Measurements from ENCODE around the gene SLC5A11. TPM values are rescaled to one million over a fixed set of nuclear protein-coding genes. Genes with fewer than 3 reads are reported as not detected.
A peak's percentile ranks its signal among the peaks of the same experiment; 100 is the strongest.

SLC5A11 gene, protein sequence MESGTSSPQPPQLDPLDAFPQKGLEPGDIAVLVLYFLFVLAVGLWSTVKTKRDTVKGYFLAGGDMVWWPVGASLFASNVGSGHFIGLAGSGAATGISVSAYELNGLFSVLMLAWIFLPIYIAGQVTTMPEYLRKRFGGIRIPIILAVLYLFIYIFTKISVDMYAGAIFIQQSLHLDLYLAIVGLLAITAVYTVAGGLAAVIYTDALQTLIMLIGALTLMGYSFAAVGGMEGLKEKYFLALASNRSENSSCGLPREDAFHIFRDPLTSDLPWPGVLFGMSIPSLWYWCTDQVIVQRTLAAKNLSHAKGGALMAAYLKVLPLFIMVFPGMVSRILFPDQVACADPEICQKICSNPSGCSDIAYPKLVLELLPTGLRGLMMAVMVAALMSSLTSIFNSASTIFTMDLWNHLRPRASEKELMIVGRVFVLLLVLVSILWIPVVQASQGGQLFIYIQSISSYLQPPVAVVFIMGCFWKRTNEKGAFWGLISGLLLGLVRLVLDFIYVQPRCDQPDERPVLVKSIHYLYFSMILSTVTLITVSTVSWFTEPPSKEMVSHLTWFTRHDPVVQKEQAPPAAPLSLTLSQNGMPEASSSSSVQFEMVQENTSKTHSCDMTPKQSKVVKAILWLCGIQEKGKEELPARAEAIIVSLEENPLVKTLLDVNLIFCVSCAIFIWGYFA
- total RNA-seq, result 1.2 and 2.2 TPM in 2 replicates
- 0.44 and 1.7 TPM in 2 replicates for polyA plus RNA-seq

DNA sequence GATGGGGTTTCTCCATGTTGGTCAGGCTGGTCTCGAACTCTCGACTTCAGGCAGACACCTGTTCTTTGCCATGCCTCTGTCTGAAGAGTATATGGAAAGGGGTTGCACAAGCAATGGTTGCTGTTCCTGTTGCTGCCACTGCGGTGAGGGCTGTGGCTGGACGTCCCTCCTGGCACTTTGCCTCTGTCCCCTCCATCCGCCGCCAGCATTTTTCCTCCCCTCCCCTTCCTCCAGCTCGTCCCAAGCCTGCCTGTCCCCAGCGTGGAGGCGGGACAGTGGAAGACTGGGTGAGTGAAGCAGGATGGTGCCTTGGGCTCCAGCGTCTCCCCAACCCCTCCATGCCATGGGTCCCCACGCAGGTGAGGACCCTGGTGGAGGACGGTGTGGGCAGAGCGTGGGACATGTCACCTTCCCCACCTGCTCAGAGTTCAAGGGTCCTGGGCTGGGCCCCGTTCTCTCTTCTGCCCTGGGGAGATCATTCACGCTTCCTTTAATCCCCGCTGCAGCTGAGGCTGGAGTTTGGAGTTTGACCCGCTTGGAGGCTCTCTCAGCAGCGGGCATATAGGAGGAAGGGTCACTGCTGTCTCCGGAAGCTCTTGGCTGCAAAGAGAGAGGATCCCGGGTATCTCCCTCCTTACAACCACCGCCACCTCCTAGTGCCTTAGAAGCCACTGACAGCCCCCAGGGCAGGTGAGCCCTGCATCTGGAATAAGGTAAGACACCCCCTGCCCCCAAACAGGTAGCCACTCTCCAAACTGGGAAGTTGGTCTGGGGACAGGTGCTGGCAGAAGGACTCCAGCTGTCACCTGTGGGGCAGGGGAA, at the start of gene SLC5A11:
Gene SLC5A11 (plus strand): TSS at position 238 of the 822 bp plus-strand sequence. CDS start 12,681 bp downstream, outside the sequence.
- peak within 1 kb of the TSS; percentile 36 for H3K4me2 ChIP-seq
- H4K20me1 ChIP-seq (ENCODE audit: insufficient read depth, poor library complexity, severe bottlenecking), result no peaks in the 10 kb centered on the region
- H3K9me3 ChIP-seq (ENCODE audit: low read depth), result no peaks in the 10 kb centered on the region
- peak within 1 kb of the TSS; percentile 56 for H3K27ac ChIP-seq
- H2AFZ ChIP-seq, result no peak within 1 kb of the TSS
- no peaks in the 10 kb centered on the region for H3K79me2 ChIP-seq
- H3K36me3 ChIP-seq (replicated peaks; ENCODE audit: insufficient read depth, low read depth), result no peaks in the 10 kb centered on the region
- WGBS (ENCODE audit: low lambda C conversion rate, missing lambda C conversion rate), result 72% methylated on average over 21 of the region's 21 CpGs
- DNase-seq (ENCODE audit: low spot score), result no peak
- H3K4me1 ChIP-seq (ENCODE audit: insufficient read depth), result peaks cover 3% of the 10 kb centered on the region
- TF ChIP-seq EZH2 (IDR thresholded peaks at IDR 0.05; ENCODE audit: borderline replicate concordance), result no peak
- TF ChIP-seq, protein P1, sequence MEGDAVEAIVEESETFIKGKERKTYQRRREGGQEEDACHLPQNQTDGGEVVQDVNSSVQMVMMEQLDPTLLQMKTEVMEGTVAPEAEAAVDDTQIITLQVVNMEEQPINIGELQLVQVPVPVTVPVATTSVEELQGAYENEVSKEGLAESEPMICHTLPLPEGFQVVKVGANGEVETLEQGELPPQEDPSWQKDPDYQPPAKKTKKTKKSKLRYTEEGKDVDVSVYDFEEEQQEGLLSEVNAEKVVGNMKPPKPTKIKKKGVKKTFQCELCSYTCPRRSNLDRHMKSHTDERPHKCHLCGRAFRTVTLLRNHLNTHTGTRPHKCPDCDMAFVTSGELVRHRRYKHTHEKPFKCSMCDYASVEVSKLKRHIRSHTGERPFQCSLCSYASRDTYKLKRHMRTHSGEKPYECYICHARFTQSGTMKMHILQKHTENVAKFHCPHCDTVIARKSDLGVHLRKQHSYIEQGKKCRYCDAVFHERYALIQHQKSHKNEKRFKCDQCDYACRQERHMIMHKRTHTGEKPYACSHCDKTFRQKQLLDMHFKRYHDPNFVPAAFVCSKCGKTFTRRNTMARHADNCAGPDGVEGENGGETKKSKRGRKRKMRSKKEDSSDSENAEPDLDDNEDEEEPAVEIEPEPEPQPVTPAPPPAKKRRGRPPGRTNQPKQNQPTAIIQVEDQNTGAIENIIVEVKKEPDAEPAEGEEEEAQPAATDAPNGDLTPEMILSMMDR (IDR thresholded peaks at IDR 0.05; ENCODE audit: poor library complexity), result no peak
- no peak within 1 kb of the TSS for H3K4me3 ChIP-seq
- no peaks in the 10 kb centered on the region for H3K27me3 ChIP-seq
- no peaks in the 10 kb centered on the region for H3K9me2 ChIP-seq (replicated peaks; ENCODE audit: insufficient read depth)

DNA sequence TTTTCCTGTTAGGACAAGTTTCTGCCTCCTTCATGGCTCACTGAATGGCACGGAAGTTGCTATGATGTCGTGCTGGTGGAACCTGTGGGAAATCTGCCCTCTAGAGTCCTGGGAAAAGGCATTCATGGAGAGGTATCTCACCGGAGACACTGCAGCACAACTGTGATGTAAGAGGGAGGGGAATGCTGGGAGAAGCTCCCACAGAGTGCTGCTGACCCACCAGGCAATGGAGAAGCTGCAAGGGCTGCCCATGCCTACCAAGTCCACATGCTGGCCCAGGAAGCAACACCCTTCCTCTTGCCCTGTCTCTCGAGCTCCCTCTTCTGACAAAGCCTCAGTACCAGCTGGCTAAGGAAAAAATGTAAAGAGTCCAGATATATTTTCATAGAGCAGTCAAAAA, 45.2 kb upstream of the SLC5A11 start:
- Histone ChIP-seq H3K4me3 (no peak overlapping the region), H3K9me3 (ENCODE audit: low read depth) (no peaks in the 10 kb centered on the region), H3K9me2 (replicated peaks; ENCODE audit: insufficient read depth) (no peaks in the 10 kb centered on the region), H3K27me3 (no peaks in the 10 kb centered on the region), H3K4me2 (no peak overlapping the region), H2AFZ (no peak overlapping the region), H3K27ac (no peak overlapping the region), H4K20me1 (ENCODE audit: insufficient read depth, poor library complexity, severe bottlenecking) (no peaks in the 10 kb centered on the region), H3K4me1 (ENCODE audit: insufficient read depth) (peaks cover 3% of the 10 kb centered on the region), H3K79me2 (no peaks in the 10 kb centered on the region), H3K36me3 (replicated peaks; ENCODE audit: insufficient read depth, low read depth) (peaks cover 7% of the 10 kb centered on the region)
- TF ChIP-seq EZH2phosphoT487 (IDR thresholded peaks at IDR 0.05; ENCODE audit: low read depth, severe bottlenecking, unreplicated experiment) (no peak), EZH2 (IDR thresholded peaks at IDR 0.05; ENCODE audit: borderline replicate concordance) (no peak)
- TF ChIP-seq, protein P1 (IDR thresholded peaks at IDR 0.05; ENCODE audit: poor library complexity), result peak; percentile 4
- no peak for DNase-seq (ENCODE audit: low spot score)
- 71% methylated on average over 4 of the region's 4 CpGs for WGBS (ENCODE audit: low lambda C conversion rate, missing lambda C conversion rate)

DNA sequence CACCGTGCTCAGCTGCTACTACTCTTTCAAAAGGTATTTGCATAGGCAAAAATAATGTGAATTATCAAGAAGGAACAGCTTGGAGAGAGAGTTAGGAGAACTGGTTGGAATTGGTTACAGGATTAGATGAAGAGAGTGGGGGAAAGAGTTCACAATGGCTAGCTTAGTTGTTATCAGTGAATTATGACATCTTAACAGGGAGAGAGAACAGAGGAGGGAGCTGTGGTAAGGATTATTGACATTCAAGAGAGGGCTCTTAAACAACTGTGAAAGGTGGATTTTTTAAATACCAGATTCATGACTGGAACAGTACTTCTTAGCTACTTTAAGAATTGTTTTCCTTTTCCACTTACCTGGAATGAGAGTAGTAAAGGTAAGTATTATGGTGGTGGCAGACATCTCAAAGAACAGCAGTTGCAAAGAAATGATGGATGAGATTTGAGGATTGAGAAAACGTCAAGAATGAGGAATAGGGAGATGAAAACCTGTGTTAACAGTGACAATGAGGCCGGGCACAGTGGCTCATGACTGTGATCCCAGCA, 43.9 kb upstream of the SLC5A11 start:
- no peak overlapping the region for H3K4me2 ChIP-seq
- peaks cover 3% of the 10 kb centered on the region for H3K4me1 ChIP-seq (ENCODE audit: insufficient read depth)
- H3K4me3 ChIP-seq, result no peak overlapping the region
- H3K27ac ChIP-seq, result no peak overlapping the region
- no peaks in the 10 kb centered on the region for H3K27me3 ChIP-seq
- H2AFZ ChIP-seq, result no peak overlapping the region
- DNase-seq (ENCODE audit: low spot score), result no peak
- 79% methylated on average over 3 of the region's 3 CpGs for WGBS (ENCODE audit: low lambda C conversion rate, missing lambda C conversion rate)
- TF ChIP-seq EZH2 (IDR thresholded peaks at IDR 0.05; ENCODE audit: borderline replicate concordance) (no peak), EZH2phosphoT487 (IDR thresholded peaks at IDR 0.05; ENCODE audit: low read depth, severe bottlenecking, unreplicated experiment) (no peak)
- TF ChIP-seq, protein P1 (IDR thresholded peaks at IDR 0.05; ENCODE audit: poor library complexity), result no peak
- no peaks in the 10 kb centered on the region for H3K79me2 ChIP-seq
- no peaks in the 10 kb centered on the region for H3K9me3 ChIP-seq (ENCODE audit: low read depth)
- no peaks in the 10 kb centered on the region for H4K20me1 ChIP-seq (ENCODE audit: insufficient read depth, poor library complexity, severe bottlenecking)
- peaks cover 7% of the 10 kb centered on the region for H3K36me3 ChIP-seq (replicated peaks; ENCODE audit: insufficient read depth, low read depth)
- H3K9me2 ChIP-seq (replicated peaks; ENCODE audit: insufficient read depth), result no peaks in the 10 kb centered on the region

Measured in hepatocyte (in vitro differentiated cells).